Liver (tissue), 3 donors: ENCODE measurements around the gene LTB4R2.

Experiments
- EGR1 ChIP-seq, 2 donors: IDR thresholded peaks; 2 replicates each; pipeline ENCODE4 v1.6.1; 2016 to 2018; ENCODE audit warnings: antibody characterized with exemption in 2 of 2, low read depth in 2 of 2
- GABPA ChIP-seq, 2 donors: IDR thresholded peaks in 1 of 2; conservative IDR thresholded peaks in 1 of 2; 2 replicates each; pipeline ENCODE4 v1.6.1; 2016; ENCODE audit warnings: antibody characterized with exemption in 2 of 2, mild to moderate bottlenecking in 1 of 2, moderate library complexity in 1 of 2
- HNF4A ChIP-seq, 2 donors: conservative IDR thresholded peaks; 2 replicates each; pipeline ENCODE4 v1.6.1; 2016; ENCODE audit warnings: antibody characterized with exemption in 2 of 2, mild to moderate bottlenecking in 2 of 2
- JUND ChIP-seq, 2 donors: IDR thresholded peaks; 2 replicates each; pipeline ENCODE4 v1.6.1; 2016; ENCODE audit warnings: antibody characterized with exemption in 2 of 2
- MAX ChIP-seq: IDR thresholded peaks from 2 replicates; pipeline ENCODE4 v1.6.1; 2016; ENCODE audit warnings: antibody characterized with exemption
- NR2F2 ChIP-seq: IDR thresholded peaks from 2 replicates; pipeline ENCODE4 v1.6.1; 2016; ENCODE audit warnings: antibody characterized with exemption
- RAD21 ChIP-seq, 2 donors: IDR thresholded peaks; 2 replicates each; pipeline ENCODE4 v1.6.1; 2016; ENCODE audit warnings: antibody characterized with exemption in 2 of 2, mild to moderate bottlenecking in 2 of 2
- REST ChIP-seq: IDR thresholded peaks from 2 replicates; pipeline ENCODE4 v1.6.1; 2016; ENCODE audit warnings: antibody characterized with exemption, mild to moderate bottlenecking
- SP1 ChIP-seq: IDR thresholded peaks from 2 replicates; pipeline ENCODE4 v1.6.1; 2018; ENCODE audit warnings: antibody characterized with exemption, mild to moderate bottlenecking
- TAF1 ChIP-seq: conservative IDR thresholded peaks from 2 replicates; pipeline ENCODE4 v1.6.1; 2016; ENCODE audit warnings: antibody characterized with exemption, mild to moderate bottlenecking
- YY1 ChIP-seq: IDR thresholded peaks from 2 replicates; pipeline ENCODE4 v1.6.1; 2016; ENCODE audit warnings: antibody characterized with exemption, mild to moderate bottlenecking
- ZBTB33 ChIP-seq: IDR thresholded peaks from 2 replicates; pipeline ENCODE4 v1.6.1; 2016; ENCODE audit warnings: antibody characterized with exemption
- TF ChIP-seq, protein P1 (sequence below): fragments of 150-350 bp; IDR thresholded peaks from 2 replicates; pipeline ENCODE4 v1.5.1; 2017; ENCODE audit warnings: improper control_type of control experiment, low read depth, low read length; ENCODE audit not compliant: missing input control
- TF ChIP-seq, protein P2 (sequence below): IDR thresholded peaks from 2 replicates; pipeline ENCODE4 v1.6.1; 2016; ENCODE audit warnings: antibody characterized with exemption
- donor health status: healthy.
- donor health status: healthy.

GRCh38 chr14:24339284-24340151, 29.6 kb downstream of the LTB4R2 start, which contains the start of gene RIPK3:
- TF ChIP-seq GABPA (IDR thresholded peaks at IDR 0.05 in 1 of 2, conservative IDR thresholded peaks at IDR 0.05 in 1 of 2): no peak
- TF ChIP-seq REST: no peak
- TF ChIP-seq, protein P1, sequence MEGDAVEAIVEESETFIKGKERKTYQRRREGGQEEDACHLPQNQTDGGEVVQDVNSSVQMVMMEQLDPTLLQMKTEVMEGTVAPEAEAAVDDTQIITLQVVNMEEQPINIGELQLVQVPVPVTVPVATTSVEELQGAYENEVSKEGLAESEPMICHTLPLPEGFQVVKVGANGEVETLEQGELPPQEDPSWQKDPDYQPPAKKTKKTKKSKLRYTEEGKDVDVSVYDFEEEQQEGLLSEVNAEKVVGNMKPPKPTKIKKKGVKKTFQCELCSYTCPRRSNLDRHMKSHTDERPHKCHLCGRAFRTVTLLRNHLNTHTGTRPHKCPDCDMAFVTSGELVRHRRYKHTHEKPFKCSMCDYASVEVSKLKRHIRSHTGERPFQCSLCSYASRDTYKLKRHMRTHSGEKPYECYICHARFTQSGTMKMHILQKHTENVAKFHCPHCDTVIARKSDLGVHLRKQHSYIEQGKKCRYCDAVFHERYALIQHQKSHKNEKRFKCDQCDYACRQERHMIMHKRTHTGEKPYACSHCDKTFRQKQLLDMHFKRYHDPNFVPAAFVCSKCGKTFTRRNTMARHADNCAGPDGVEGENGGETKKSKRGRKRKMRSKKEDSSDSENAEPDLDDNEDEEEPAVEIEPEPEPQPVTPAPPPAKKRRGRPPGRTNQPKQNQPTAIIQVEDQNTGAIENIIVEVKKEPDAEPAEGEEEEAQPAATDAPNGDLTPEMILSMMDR: no peak
- TF ChIP-seq MAX: no peak
- TF ChIP-seq SP1: no peak
- TF ChIP-seq RAD21 (IDR thresholded peaks at IDR 0.05): no peak
- TF ChIP-seq JUND (IDR thresholded peaks at IDR 0.05): no peak
- no peak for TF ChIP-seq HNF4A (conservative IDR thresholded peaks at IDR 0.05)
- TF ChIP-seq YY1: no peak
- TF ChIP-seq NR2F2: peak; percentile 99
- TF ChIP-seq, protein P2, sequence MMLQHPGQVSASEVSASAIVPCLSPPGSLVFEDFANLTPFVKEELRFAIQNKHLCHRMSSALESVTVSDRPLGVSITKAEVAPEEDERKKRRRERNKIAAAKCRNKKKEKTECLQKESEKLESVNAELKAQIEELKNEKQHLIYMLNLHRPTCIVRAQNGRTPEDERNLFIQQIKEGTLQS: no peak
- no peak for TF ChIP-seq TAF1
- no peak for TF ChIP-seq ZBTB33
- no peak for TF ChIP-seq EGR1 (IDR thresholded peaks at IDR 0.05; ENCODE audit: low read depth in 2 of 2)
